SK-N-SH (cell line): ENCODE results near the gene SND1. TPM values are rescaled to one million over a fixed set of nuclear protein-coding genes. Genes with fewer than 3 reads are reported as not detected.

Experiments
- CTCF ChIA-PET: fragments of 300-600, 350-600 bp; formaldehyde crosslinking; extraction: SDS; loops from one replicate; lab custom pipeline; 2021; lab: Yijun Ruan, JAX
- POLR2A ChIA-PET: fragments of 350-600 bp; sonication (Branson Sonifier 250); formaldehyde crosslinking; extraction: SDS; loops from one replicate; lab custom pipeline; 2020; ENCODE audit warnings: antibody characterized with exemption, inconsistent platforms; lab: Yijun Ruan, JAX
- DNase-seq: peaks from one replicate; pipeline ENCODE4 v3.0.0; 2012
- H2AFZ ChIP-seq: fragments of 200-600 bp; sonication (generic); 2 replicates; pipeline ENCODE4 v1.8.1; 2016; ENCODE audit warnings: antibody characterized with exemption, mild to moderate bottlenecking, low read depth
- H3F3A ChIP-seq: fragments of 200-600 bp; sonication (generic); replicated peaks from 2 replicates; pipeline ENCODE3; 2016; ENCODE audit warnings: antibody characterized with exemption, mild to moderate bottlenecking; ENCODE audit not compliant: insufficient read depth
- H3K27ac ChIP-seq, 2 experiments: fragments of 200-500 bp in 1 of 2; fragments of 200-600 bp in 1 of 2; sonication (Bioruptor generic) in 1 of 2; sonication (generic), shearing (Covaris generic) in 1 of 2; 2 replicates each; pipeline versions ENCODE4 v1.5.1 to v1.6.1; 2014 to 2016; ENCODE audit warnings: low read depth in 2 of 2, inconsistent platforms in 1 of 2, low read length in 1 of 2, mild to moderate bottlenecking in 1 of 2, mixed read lengths in 1 of 2
- H3K27me3 ChIP-seq: fragments of 200-600 bp; sonication (generic), shearing (Covaris generic); 2 replicates; pipeline ENCODE4 v1.6.1; 2016; ENCODE audit warnings: mixed run types; ENCODE audit not compliant: insufficient read depth
- H3K36me3 ChIP-seq, 2 experiments: fragments of 200-500 bp in 1 of 2; fragments of 200-600 bp in 1 of 2; sonication (Bioruptor generic) in 1 of 2; sonication (generic) in 1 of 2; replicated peaks in 1 of 2; 2 replicates each; pipeline versions ENCODE3 to v1.5.1; 2014 to 2016; ENCODE audit warnings: low read length in 1 of 2, mild to moderate bottlenecking in 1 of 2; ENCODE audit not compliant: insufficient read depth in 2 of 2, control insufficient read depth in 1 of 2
- H3K4me1 ChIP-seq, 2 experiments: fragments of 200-500 bp in 1 of 2; fragments of 200-600 bp in 1 of 2; sonication (Bioruptor generic) in 1 of 2; sonication (generic), shearing (Covaris generic) in 1 of 2; 2 replicates each; pipeline versions ENCODE4 v1.5.1 to v1.6.1; 2014 to 2016; ENCODE audit warnings: low read depth in 1 of 2, low read length in 1 of 2, mixed run types in 1 of 2; ENCODE audit not compliant: insufficient read depth in 2 of 2, control insufficient read depth in 1 of 2
- H3K4me2 ChIP-seq: fragments of 200-600 bp; sonication (generic), shearing (Covaris generic); 2 replicates; pipeline ENCODE4 v1.6.1; 2017; ENCODE audit warnings: mixed run types
- H3K4me3 ChIP-seq, 2 experiments: fragments of 200-500 bp in 1 of 2; fragments of 200-600 bp in 1 of 2; sonication (Bioruptor generic) in 1 of 2; sonication (generic), shearing (Covaris generic) in 1 of 2; 2 replicates each; pipeline versions ENCODE4 v1.5.1 to v1.8.1; 2014 to 2016; ENCODE audit warnings: low read depth in 2 of 2, inconsistent platforms in 1 of 2, low read length in 1 of 2, mild to moderate bottlenecking in 1 of 2, mixed read lengths in 1 of 2, moderate library complexity in 1 of 2
- H3K79me2 ChIP-seq: fragments of 200-600 bp; sonication (generic); 2 replicates; pipeline ENCODE4 v1.8.1; 2017; ENCODE audit warnings: mild to moderate bottlenecking; ENCODE audit not compliant: insufficient read depth
- H3K9ac ChIP-seq: fragments of 200-600 bp; sonication (generic); 2 replicates; pipeline ENCODE4 v1.6.1; 2017; ENCODE audit warnings: mixed run types
- H3K9me2 ChIP-seq: fragments of 200-600 bp; sonication (generic); 2 replicates; pipeline ENCODE4 v1.6.1; 2017; ENCODE audit warnings: mixed run types
- H3K9me3 ChIP-seq: fragments of 200-600 bp; sonication (generic); 2 replicates; pipeline ENCODE4 v1.6.1; 2017; ENCODE audit warnings: mixed run types, mild to moderate bottlenecking, moderate library complexity
- H4K20me1 ChIP-seq: fragments of 200-600 bp; sonication (generic); 2 replicates; pipeline ENCODE4 v1.6.1; 2017; ENCODE audit warnings: mild to moderate bottlenecking, mixed run types; ENCODE audit not compliant: insufficient read depth
- CHD2 ChIP-seq: fragments of 150-350 bp; IDR thresholded peaks from 2 replicates; pipeline ENCODE4 v1.6.1; 2018; ENCODE audit warnings: low read length; ENCODE audit not compliant: partially characterized antibody
- ELF1 ChIP-seq: IDR thresholded peaks from 2 replicates; pipeline ENCODE4 v1.4.0; 2012
- EP300 ChIP-seq, 2 experiments: IDR thresholded peaks; 2 replicates each; pipeline versions ENCODE4 v1.4.0 to v1.6.1; 2012; ENCODE audit warnings: borderline replicate concordance in 1 of 2, low read depth in 1 of 2, low read length in 1 of 2
- FOXJ3 ChIP-seq: sonication (generic); formaldehyde crosslinking; IDR thresholded peaks from 2 replicates; pipeline ENCODE4 v1.5.1; 2020; ENCODE audit warnings: mild to moderate bottlenecking, missing genetic modification reagents
- GABPA ChIP-seq: IDR thresholded peaks from 2 replicates; pipeline ENCODE4 v1.4.0; 2012; ENCODE audit warnings: low read depth, mild to moderate bottlenecking
- GATA2 ChIP-seq: sonication (generic); formaldehyde crosslinking; IDR thresholded peaks from 2 replicates; pipeline ENCODE4 v1.5.0; 2020; ENCODE audit warnings: mild to moderate bottlenecking, missing genetic modification reagents
- MEF2A ChIP-seq: IDR thresholded peaks from 2 replicates; pipeline ENCODE4 v1.4.0; 2012; ENCODE audit warnings: low read depth, borderline replicate concordance
- MXI1 ChIP-seq: IDR thresholded peaks from 2 replicates; pipeline ENCODE4 v1.6.1; 2012; ENCODE audit warnings: mild to moderate bottlenecking, low read depth, low read length, improper control_type of control experiment
- NFIC ChIP-seq: IDR thresholded peaks from 2 replicates; pipeline ENCODE4 v1.4.0; 2012; ENCODE audit warnings: borderline replicate concordance
- POLR2AphosphoS5 ChIP-seq: IDR thresholded peaks from 2 replicates; pipeline ENCODE4 v1.6.1; 2012; ENCODE audit warnings: low read depth, low read length
- RAD21 ChIP-seq: IDR thresholded peaks from 2 replicates; pipeline ENCODE4 v1.6.1; 2012; ENCODE audit warnings: mild to moderate bottlenecking, low read length
- RCOR1 ChIP-seq: fragments of 150-350 bp; IDR thresholded peaks from 2 replicates; pipeline ENCODE4 v1.6.1; 2017; ENCODE audit warnings: antibody characterized with exemption, low read length
- RFX5 ChIP-seq: IDR thresholded peaks from 2 replicates; pipeline ENCODE4 v1.6.1; 2012; ENCODE audit warnings: mild to moderate bottlenecking, improper control_type of control experiment, low read length
- RXRA ChIP-seq: IDR thresholded peaks from 2 replicates; pipeline ENCODE4 v1.4.0; 2012; ENCODE audit warnings: low read depth, mild to moderate bottlenecking, borderline replicate concordance
- SIN3A ChIP-seq: IDR thresholded peaks from 2 replicates; pipeline ENCODE4 v1.6.1; 2012; ENCODE audit warnings: low read depth, mild to moderate bottlenecking, low read length, moderate library complexity, borderline replicate concordance
- SMC3 ChIP-seq: IDR thresholded peaks from 2 replicates; pipeline ENCODE4 v1.6.1; 2012; ENCODE audit warnings: low read depth, low read length, improper control_type of control experiment
- TCF12 ChIP-seq: IDR thresholded peaks from 2 replicates; pipeline ENCODE4 v1.4.0; 2012
- YY1 ChIP-seq: IDR thresholded peaks from 2 replicates; pipeline ENCODE4 v1.4.0; 2012; ENCODE audit warnings: low read depth, mild to moderate bottlenecking
- ZBTB33 ChIP-seq: IDR thresholded peaks from 2 replicates; pipeline ENCODE4 v1.4.0; 2012; ENCODE audit warnings: low read depth, borderline replicate concordance
- WGBS: methylation state at CpG from one replicate; pipeline ENCODE4 v1.1.6; 2017; ENCODE audit warnings: low lambda C conversion rate; 5-methylcytosine and 5-hydroxymethylcytosine counted together
- polyA plus RNA-seq, 3 experiments: library from polyadenylated mRNA; depleted of rRNA; stranded (reverse); fragments of >200 nt; gene quantifications; 2 replicates each; pipeline ENCODE4 v1.2.3, GENCODE V29; 2012
- TF ChIP-seq, protein P1 (sequence below): IDR thresholded peaks from 2 replicates; pipeline ENCODE4 v1.6.1; 2012; ENCODE audit warnings: mild to moderate bottlenecking, low read depth, low read length, moderate library complexity

Gene SND1
- polyA plus RNA-seq, 1 of the 3 experiments (the other 2 are of a cell fraction) = 165 TPM

GRCh38 chr7:128082431-128082830 is 430.4 kb downstream of the SND1 start:
- CTCF ChIA-PET = interaction anchor here (0.6 to 1.8 kb wide), 8 partner anchors 9 to 841 kb away, joined by 3 to 6 read pairs (median 4); no protein-coding TSS in a partner anchor
- DNase-seq = no peak
- Histone ChIP-seq H3K36me3 (peaks cover 19 to 75% of the 10 kb centered on the region in 2 experiments), H3K79me2 (no peaks in the 10 kb centered on the region), H3K27ac (peak overlapping the region in 1 of 2 experiments; percentile 99; a peak in 2 of 4 replicates), H3K9me2 (no peaks in the 10 kb centered on the region), H4K20me1 (no peaks in the 10 kb centered on the region), H3K4me3 (no peak overlapping the region), H3F3A (no peaks in the 10 kb centered on the region), H3K9ac (no peak overlapping the region), H2AFZ (no peak overlapping the region), H3K4me2 (no peak overlapping the region), H3K4me1 (peaks cover 0 to 78% of the 10 kb centered on the region in 2 experiments; a peak in 2 of 4 replicates), H3K27me3 (no peaks in the 10 kb centered on the region), H3K9me3 (no peaks in the 10 kb centered on the region)
- WGBS = 97% methylated on average over 8 of the region's 8 CpGs
- POLR2A ChIA-PET = no interaction called here
- TF ChIP-seq SMC3 (no peak), ELF1 (no peak), YY1 (no peak), ZBTB33 (no peak), RFX5 (no peak), MXI1 (no peak)
- TF ChIP-seq, all 33 proteins: peak for 0

- Histone ChIP-seq H3K27me3 (no peaks in the 10 kb centered on the region), H3K9ac (no peak overlapping the region), H3K9me2 (no peaks in the 10 kb centered on the region), H3K9me3 (no peaks in the 10 kb centered on the region), H3K4me1 (peaks cover 0 to 63% of the 10 kb centered on the region in 2 experiments; a peak in 2 of 4 replicates), H2AFZ (no peak overlapping the region), H3F3A (no peaks in the 10 kb centered on the region), H3K36me3 (peaks cover 21 to 63% of the 10 kb centered on the region in 2 experiments), H4K20me1 (no peaks in the 10 kb centered on the region), H3K4me2 (no peak overlapping the region), H3K27ac (peak overlapping the region; percentile 51 to 99; a peak in 3 of 4 replicates), H3K79me2 (no peaks in the 10 kb centered on the region), H3K4me3 (no peak overlapping the region)
- CTCF ChIA-PET = interaction anchor here (0.7 to 4.5 kb wide), 21 partner anchors 10 to 590 kb away, joined by 3 to 37 read pairs (median 4); no protein-coding TSS in a partner anchor
- WGBS = 40% methylated on average over 6 of the region's 10 CpGs
- POLR2A ChIA-PET = interaction anchor here (0.8 to 1.9 kb wide), 7 partner anchors 9 to 50 kb away, joined by 3 to 11 read pairs (median 4); no protein-coding TSS in a partner anchor
- peak; percentile 96 for DNase-seq
- TF ChIP-seq FOXJ3 (CRISPR knock-in tag) (peak; percentile 99), MXI1 (0 out of 2 replicates have a peak, but pooled peaks have one; percentile 81), GABPA (no peak), TCF12 (peak; percentile 68; the same call in 1 of the 2 replicates), POLR2AphosphoS5 (peak; percentile 42; the same call in 1 of the 2 replicates), YY1 (no peak), MEF2A (no peak), RAD21 (0 out of 2 replicates have a peak, but pooled peaks have one; percentile 18), EP300 (IDR thresholded peaks at IDR 0.05; ENCODE audit: borderline replicate concordance in 1 of 2, low read depth in 1 of 2, low read length in 1 of 2) (peak in 1 of 2 experiments; percentile 99; a peak in 2 of 4 replicates), GATA2 (CRISPR knock-in tag) (peak; percentile 95), SIN3A (no peak), CHD2 (peak; percentile 93), RCOR1 (peak; percentile 98), RXRA (no peak), RFX5 (no peak; the same call in 1 of the 2 replicates), NFIC (peak; percentile 35; the same call in 1 of the 2 replicates)
- TF ChIP-seq, protein P1, sequence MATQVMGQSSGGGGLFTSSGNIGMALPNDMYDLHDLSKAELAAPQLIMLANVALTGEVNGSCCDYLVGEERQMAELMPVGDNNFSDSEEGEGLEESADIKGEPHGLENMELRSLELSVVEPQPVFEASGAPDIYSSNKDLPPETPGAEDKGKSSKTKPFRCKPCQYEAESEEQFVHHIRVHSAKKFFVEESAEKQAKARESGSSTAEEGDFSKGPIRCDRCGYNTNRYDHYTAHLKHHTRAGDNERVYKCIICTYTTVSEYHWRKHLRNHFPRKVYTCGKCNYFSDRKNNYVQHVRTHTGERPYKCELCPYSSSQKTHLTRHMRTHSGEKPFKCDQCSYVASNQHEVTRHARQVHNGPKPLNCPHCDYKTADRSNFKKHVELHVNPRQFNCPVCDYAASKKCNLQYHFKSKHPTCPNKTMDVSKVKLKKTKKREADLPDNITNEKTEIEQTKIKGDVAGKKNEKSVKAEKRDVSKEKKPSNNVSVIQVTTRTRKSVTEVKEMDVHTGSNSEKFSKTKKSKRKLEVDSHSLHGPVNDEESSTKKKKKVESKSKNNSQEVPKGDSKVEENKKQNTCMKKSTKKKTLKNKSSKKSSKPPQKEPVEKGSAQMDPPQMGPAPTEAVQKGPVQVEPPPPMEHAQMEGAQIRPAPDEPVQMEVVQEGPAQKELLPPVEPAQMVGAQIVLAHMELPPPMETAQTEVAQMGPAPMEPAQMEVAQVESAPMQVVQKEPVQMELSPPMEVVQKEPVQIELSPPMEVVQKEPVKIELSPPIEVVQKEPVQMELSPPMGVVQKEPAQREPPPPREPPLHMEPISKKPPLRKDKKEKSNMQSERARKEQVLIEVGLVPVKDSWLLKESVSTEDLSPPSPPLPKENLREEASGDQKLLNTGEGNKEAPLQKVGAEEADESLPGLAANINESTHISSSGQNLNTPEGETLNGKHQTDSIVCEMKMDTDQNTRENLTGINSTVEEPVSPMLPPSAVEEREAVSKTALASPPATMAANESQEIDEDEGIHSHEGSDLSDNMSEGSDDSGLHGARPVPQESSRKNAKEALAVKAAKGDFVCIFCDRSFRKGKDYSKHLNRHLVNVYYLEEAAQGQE = 0 out of 2 replicates have a peak, but pooled peaks have one; percentile 11
These were observed 433.1 kb downstream of the SND1 start for GRCh38 chr7:128084896-128085608.
